Uterus (tissue), 4 donors: ENCODE results near the gene PRKG1. TPM values are rescaled to one million over a fixed set of nuclear protein-coding genes. Genes with fewer than 3 reads are reported as not detected.

Experiments
- DNase-seq, 2 donors: peaks; one replicate each; pipeline ENCODE4 v3.0.0-alpha.2; 2019 to 2020
- H3K27ac ChIP-seq, 2 donors: fragments of 200-600 bp; sonication (generic); 1 replicate in 1 of 2; 2 replicates in 1 of 2; pipeline ENCODE4 v1.5.1; 2016 to 2018
- H3K27me3 ChIP-seq, 2 donors: fragments of 200-600 bp; sonication (generic); one replicate each; pipeline ENCODE4 v1.5.1; 2018 to 2019; ENCODE audit warnings: control low read depth in 1 of 2
- H3K36me3 ChIP-seq, 2 donors: fragments of 200-600 bp; sonication (generic); one replicate each; pipeline ENCODE4 v1.5.1; 2019; ENCODE audit warnings: control low read depth in 1 of 2
- H3K4me1 ChIP-seq, 2 donors: fragments of 200-600 bp; sonication (generic); one replicate each; pipeline ENCODE4 v1.5.1; 2018 to 2019; ENCODE audit warnings: control low read depth in 1 of 2
- H3K4me3 ChIP-seq, 2 donors: fragments of 200-600 bp; sonication (generic); 1 replicate in 1 of 2; 2 replicates in 1 of 2; pipeline ENCODE4 v1.5.1; 2018 to 2019; ENCODE audit warnings: mild to moderate bottlenecking in 1 of 2
- H3K9me3 ChIP-seq, 2 donors: fragments of 200-600 bp; sonication (generic); one replicate each; pipeline ENCODE4 v1.5.1; 2019; ENCODE audit warnings: control low read depth in 1 of 2
- POLR2A ChIP-seq, 2 donors: fragments of 450-650 bp; IDR thresholded peaks; one replicate each; pipeline ENCODE4 v1.6.1; 2016; ENCODE audit warnings: antibody characterized with exemption in 2 of 2, mild to moderate bottlenecking in 1 of 2, moderate library complexity in 1 of 2
- intact Hi-C: fragments of 100-400 bp; cut with DNase I; formaldehyde crosslinking; loops from one replicate; pipeline ENCODE4 v1.15.1; 2023; ENCODE audit warnings: low total_unique reads
- total RNA-seq, 4 donors: library from RNA; depleted of rRNA in 3 of 4; stranded (reverse); fragments of >200 nt in 3 of 4; gene quantifications; one replicate each; pipeline versions ENCODE4 v1.1.0 to v1.2.4, GENCODE V29; 2014 to 2023
- TF ChIP-seq, protein P1 (sequence below), 4 experiments: fragments of 200-600 bp in 2 of 4; fragments of 450-650 bp in 2 of 4; sonication (generic) in 2 of 4; IDR thresholded peaks; one replicate each; pipeline ENCODE4 v1.5.1; 2016 to 2019; ENCODE audit warnings: antibody characterized with exemption in 4 of 4, mild to moderate bottlenecking in 2 of 4, moderate library complexity in 1 of 4
- donor health status: DM: yes; HTN: yes; CAD: no.

The PRKG1 gene
- total RNA-seq, 4 donors from 2014 or later, result 32.4 to 136 (median 69.6) TPM

DNA sequence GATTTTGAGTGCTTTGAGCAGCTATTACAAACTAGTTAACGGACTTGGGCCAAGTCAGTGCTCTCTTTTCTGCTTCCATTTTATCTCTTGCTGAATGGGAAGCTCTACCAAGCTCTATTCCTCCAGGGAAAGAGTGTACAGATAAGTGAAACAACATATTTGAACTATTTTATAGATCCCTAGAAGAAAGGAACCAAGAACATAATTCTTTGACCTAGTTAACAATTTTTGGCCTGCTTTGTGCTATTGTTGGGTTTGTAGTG lies 244.8 kb downstream of the PRKG1 start:
- DNase-seq, result no peak
- peak overlapping the region in 1 of 2 donors; percentile 25 for H3K27ac ChIP-seq
- no peaks in the 10 kb centered on the region for H3K9me3 ChIP-seq
- no peak overlapping the region for H3K4me3 ChIP-seq
- TF ChIP-seq POLR2A (IDR thresholded peaks at IDR 0.05), result no peak
- TF ChIP-seq, protein P1, sequence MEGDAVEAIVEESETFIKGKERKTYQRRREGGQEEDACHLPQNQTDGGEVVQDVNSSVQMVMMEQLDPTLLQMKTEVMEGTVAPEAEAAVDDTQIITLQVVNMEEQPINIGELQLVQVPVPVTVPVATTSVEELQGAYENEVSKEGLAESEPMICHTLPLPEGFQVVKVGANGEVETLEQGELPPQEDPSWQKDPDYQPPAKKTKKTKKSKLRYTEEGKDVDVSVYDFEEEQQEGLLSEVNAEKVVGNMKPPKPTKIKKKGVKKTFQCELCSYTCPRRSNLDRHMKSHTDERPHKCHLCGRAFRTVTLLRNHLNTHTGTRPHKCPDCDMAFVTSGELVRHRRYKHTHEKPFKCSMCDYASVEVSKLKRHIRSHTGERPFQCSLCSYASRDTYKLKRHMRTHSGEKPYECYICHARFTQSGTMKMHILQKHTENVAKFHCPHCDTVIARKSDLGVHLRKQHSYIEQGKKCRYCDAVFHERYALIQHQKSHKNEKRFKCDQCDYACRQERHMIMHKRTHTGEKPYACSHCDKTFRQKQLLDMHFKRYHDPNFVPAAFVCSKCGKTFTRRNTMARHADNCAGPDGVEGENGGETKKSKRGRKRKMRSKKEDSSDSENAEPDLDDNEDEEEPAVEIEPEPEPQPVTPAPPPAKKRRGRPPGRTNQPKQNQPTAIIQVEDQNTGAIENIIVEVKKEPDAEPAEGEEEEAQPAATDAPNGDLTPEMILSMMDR (IDR thresholded peaks at IDR 0.05), result no peak
- intact Hi-C loops, result no loop called here
- H3K4me1 ChIP-seq, result peaks cover 3 to 4% of the 10 kb centered on the region in 2 donors
- H3K36me3 ChIP-seq, result no peaks in the 10 kb centered on the region
- H3K27me3 ChIP-seq, result no peaks in the 10 kb centered on the region

DNA sequence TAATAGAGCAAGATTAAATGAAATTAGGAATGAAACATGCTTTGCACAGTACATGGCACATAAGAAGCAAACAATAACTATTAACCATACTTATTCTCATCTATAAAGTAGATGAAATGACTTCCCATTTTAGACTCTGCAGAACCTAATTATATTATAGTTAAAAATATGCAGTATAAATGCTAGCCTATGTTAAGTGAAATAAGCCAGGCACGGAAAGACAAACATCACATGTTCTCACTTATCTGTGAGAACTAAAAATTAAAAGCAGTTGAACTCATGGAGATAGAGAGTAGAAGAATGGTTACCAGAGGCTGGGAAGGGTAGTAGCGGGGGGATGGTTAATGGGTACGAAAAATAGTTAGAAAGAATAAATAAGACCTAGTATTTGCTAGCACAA lies 247.0 kb downstream of the PRKG1 start:
- no peak overlapping the region for H3K4me3 ChIP-seq
- H3K27ac ChIP-seq, result no peak overlapping the region
- no peak for TF ChIP-seq POLR2A (IDR thresholded peaks at IDR 0.05)
- TF ChIP-seq, protein P1 (IDR thresholded peaks at IDR 0.05), result no peak
- H3K9me3 ChIP-seq, result no peaks in the 10 kb centered on the region
- no peaks in the 10 kb centered on the region for H3K27me3 ChIP-seq
- peaks cover 3 to 4% of the 10 kb centered on the region in 2 donors for H3K4me1 ChIP-seq
- no peak for DNase-seq
- intact Hi-C loops, result no loop called here
- H3K36me3 ChIP-seq, result no peaks in the 10 kb centered on the region

DNA sequence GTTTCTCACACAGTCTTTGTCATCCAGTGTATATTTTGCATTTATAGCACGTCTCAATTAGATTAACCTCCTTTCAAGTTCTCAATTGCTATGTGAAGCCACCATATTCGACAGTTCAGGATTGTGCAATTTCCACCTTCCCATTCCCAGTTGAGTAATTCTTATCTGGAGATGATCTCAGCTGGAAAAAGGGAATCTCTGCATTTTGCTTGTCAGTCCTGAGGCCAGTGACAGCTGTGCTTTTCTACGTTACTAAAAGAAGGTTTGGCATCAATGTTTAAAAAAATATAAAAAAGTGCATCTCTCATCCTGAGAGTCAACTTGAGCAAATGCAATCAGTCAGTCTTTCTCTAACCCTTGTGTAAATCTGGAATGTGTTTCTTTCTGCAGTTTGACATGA lies 247.7 kb downstream of the PRKG1 start:
- intact Hi-C loops, result no loop called here
- H3K4me1 ChIP-seq, result peaks cover 3 to 4% of the 10 kb centered on the region in 2 donors
- no peak for DNase-seq
- H3K27ac ChIP-seq, result peak overlapping the region in 1 of 2 donors; percentile 7
- H3K4me3 ChIP-seq, result no peak overlapping the region
- no peaks in the 10 kb centered on the region for H3K36me3 ChIP-seq
- no peaks in the 10 kb centered on the region for H3K9me3 ChIP-seq
- TF ChIP-seq, protein P1 (IDR thresholded peaks at IDR 0.05), result no peak
- no peak for TF ChIP-seq POLR2A (IDR thresholded peaks at IDR 0.05)
- H3K27me3 ChIP-seq, result no peaks in the 10 kb centered on the region

DNA sequence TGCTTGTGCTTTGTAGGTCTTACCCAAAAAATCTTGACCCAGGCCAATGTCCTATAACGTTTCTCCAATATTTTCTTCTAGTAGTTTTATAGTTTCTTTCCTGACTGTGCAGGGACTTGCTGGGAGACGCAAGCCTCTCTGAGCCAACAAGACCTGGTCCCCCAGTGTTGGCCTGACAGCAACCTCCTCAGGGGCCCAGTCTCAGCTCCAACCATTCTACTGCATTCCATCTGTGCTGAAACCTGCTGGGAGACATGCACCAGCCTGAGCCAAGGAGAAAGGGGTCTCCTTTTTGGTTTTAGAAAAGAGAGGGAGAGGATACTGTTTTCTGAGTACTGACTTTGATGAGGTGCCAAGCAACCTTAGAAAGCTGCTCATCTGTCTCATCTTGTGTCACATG lies 251.4 kb downstream of the PRKG1 start:
- DNase-seq, result no peak
- no peak for TF ChIP-seq POLR2A (IDR thresholded peaks at IDR 0.05)
- TF ChIP-seq, protein P1 (IDR thresholded peaks at IDR 0.05), result no peak
- H3K27me3 ChIP-seq, result no peaks in the 10 kb centered on the region
- no peak overlapping the region for H3K4me3 ChIP-seq
- peaks cover 3 to 4% of the 10 kb centered on the region in 2 donors for H3K4me1 ChIP-seq
- no peak overlapping the region for H3K27ac ChIP-seq
- no peaks in the 10 kb centered on the region for H3K36me3 ChIP-seq
- intact Hi-C loops, result no loop called here
- H3K9me3 ChIP-seq, result no peaks in the 10 kb centered on the region

DNA sequence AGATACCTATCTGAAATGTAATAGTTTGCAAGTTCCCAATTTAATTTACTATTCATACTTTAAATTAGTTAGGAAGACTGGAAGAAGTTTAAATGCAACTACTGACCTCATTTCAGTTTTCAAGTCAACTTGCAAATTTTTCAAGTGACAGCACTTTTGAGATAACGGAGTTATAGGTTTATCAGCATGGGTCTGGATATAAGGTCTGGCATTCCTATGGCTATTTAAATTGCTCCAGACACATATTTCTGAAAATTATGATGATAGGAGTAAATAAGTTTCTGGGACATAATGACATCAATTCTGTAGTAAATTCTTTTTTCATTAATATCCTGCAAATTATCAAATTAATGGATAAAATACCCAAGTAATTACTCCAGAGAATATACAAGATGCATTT lies 251.9 kb downstream of the PRKG1 start:
- Histone ChIP-seq H3K27ac (no peak overlapping the region), H3K27me3 (no peaks in the 10 kb centered on the region), H3K4me3 (no peak overlapping the region), H3K36me3 (no peaks in the 10 kb centered on the region), H3K4me1 (peaks cover 3 to 4% of the 10 kb centered on the region in 2 donors), H3K9me3 (no peaks in the 10 kb centered on the region)
- no peak for TF ChIP-seq POLR2A (IDR thresholded peaks at IDR 0.05)
- TF ChIP-seq, protein P1 (IDR thresholded peaks at IDR 0.05), result no peak
- DNase-seq, result no peak
- intact Hi-C loops, result no loop called here
